Endothelial cell of umbilical vein (primary cell): Measurements from ENCODE around the gene NXPH4. TPM values are rescaled to one million over a fixed set of nuclear protein-coding genes. Genes with fewer than 3 reads are reported as not detected.

Experiments used
- BruUV-seq: library from RNA; stranded (reverse); fragments of 400-500 nt; replicated peaks from 2 replicates; lab custom pipeline; 2021; lab: Mats Ljungman, UMichigan
- CTCF ChIA-PET: fragments of 300-600, 350-600 bp; sonication (Branson Sonifier 250); formaldehyde crosslinking; loops from one replicate; lab custom pipeline; 2021; ENCODE audit warnings: antibody characterized with exemption, inconsistent platforms; lab: Charles Lee
- POLR2A ChIA-PET: fragments of 300-600, 350-600 bp; sonication (Branson Sonifier 250); formaldehyde crosslinking; loops from one replicate; lab custom pipeline; 2021; ENCODE audit warnings: antibody characterized with exemption, inconsistent platforms; lab: Charles Lee
- DNase-seq: peaks from one replicate; pipeline ENCODE4 v3.0.0-alpha.2; 2011; ENCODE audit warnings: low read depth, low spot score
- FAIRE-seq: peaks from 2 replicates; lab custom pipeline; 2011; peaks lifted over from hg19 to GRCh38; lab: Jason Lieb, UNC
- H2AFZ ChIP-seq: 2 replicates; pipeline ENCODE4 v1.6.0; 2012; ENCODE audit warnings: low read depth, low read length, control low read depth, inconsistent platforms
- H3K27ac ChIP-seq: 2 replicates; pipeline ENCODE4 v1.5.1; 2011; ENCODE audit warnings: low read depth, mild to moderate bottlenecking, control low read depth, low read length, moderate library complexity; ENCODE audit not compliant: insufficient read depth
- H3K27me3 ChIP-seq, 2 experiments: 2 replicates each; pipeline versions ENCODE4 v1.6.0 to v1.6.1; 2011; ENCODE audit warnings: low read length in 2 of 2, mixed read lengths in 1 of 2; ENCODE audit not compliant: control insufficient read depth in 2 of 2, insufficient read depth in 2 of 2
- H3K36me3 ChIP-seq, 2 experiments: 2 replicates in 1 of 2; 3 replicates in 1 of 2; pipeline ENCODE4 v1.5.1; 2011; ENCODE audit warnings: low read length in 2 of 2, mild to moderate bottlenecking in 1 of 2, moderate library complexity in 1 of 2; ENCODE audit not compliant: control insufficient read depth in 2 of 2, insufficient read depth in 2 of 2; ENCODE audit errors: extremely low read depth in 1 of 2
- H3K4me1 ChIP-seq: 3 replicates; pipeline ENCODE4 v1.5.1; 2011; ENCODE audit warnings: mild to moderate bottlenecking, low read length; ENCODE audit not compliant: control insufficient read depth, insufficient read depth; ENCODE audit errors: extremely low read depth
- H3K4me2 ChIP-seq: 2 replicates; pipeline ENCODE4 v1.6.1; 2011; ENCODE audit warnings: low read length, control low read depth, mixed read lengths; ENCODE audit not compliant: insufficient read depth
- H3K4me3 ChIP-seq, 3 experiments: fragments of 200-600 bp in 1 of 3; sonication (generic), shearing (Covaris generic) in 1 of 3; replicated peaks in 1 of 3; 2 replicates each; pipeline ENCODE4 v1.5.1; 2011 to 2016; ENCODE audit warnings: control low read depth in 3 of 3, low read length in 3 of 3, mild to moderate bottlenecking in 2 of 3, inconsistent platforms in 1 of 3, low read depth in 1 of 3, moderate library complexity in 1 of 3; ENCODE audit not compliant: insufficient read depth in 1 of 3
- H3K79me2 ChIP-seq: 2 replicates; pipeline ENCODE4 v1.6.0; 2012; ENCODE audit warnings: low read length, inconsistent platforms; ENCODE audit not compliant: control insufficient read depth, insufficient read depth
- H3K9ac ChIP-seq: replicated peaks from 2 replicates; pipeline ENCODE3; 2011; ENCODE audit warnings: low read length, control low read depth; ENCODE audit not compliant: insufficient read depth; ENCODE audit errors: extremely low read depth
- H3K9me1 ChIP-seq: replicated peaks from 3 replicates; pipeline ENCODE4 v1.6.0; 2011; ENCODE audit warnings: mild to moderate bottlenecking, low read length; ENCODE audit not compliant: control insufficient read depth, insufficient read depth; ENCODE audit errors: extremely low read depth
- H3K9me3 ChIP-seq: replicated peaks from 2 replicates; pipeline ENCODE4 v1.5.1; 2012; ENCODE audit warnings: low read length, inconsistent platforms; ENCODE audit not compliant: control insufficient read depth, insufficient read depth
- H4K20me1 ChIP-seq: replicated peaks from 2 replicates; pipeline ENCODE3; 2011; ENCODE audit warnings: mild to moderate bottlenecking, low read length; ENCODE audit not compliant: control insufficient read depth, insufficient read depth; ENCODE audit errors: extremely low read depth
- EZH2 ChIP-seq: IDR thresholded peaks from 2 replicates; pipeline ENCODE4 v1.6.1; 2012; ENCODE audit warnings: borderline replicate concordance, low read depth, mild to moderate bottlenecking, moderate library complexity, low read length, inconsistent platforms; ENCODE audit not compliant: severe bottlenecking
- FOS ChIP-seq: IDR thresholded peaks from 2 replicates; pipeline ENCODE4 v1.6.1; 2011; ENCODE audit warnings: mild to moderate bottlenecking, low read length, moderate library complexity, borderline replicate concordance; ENCODE audit not compliant: insufficient read depth
- GATA2 ChIP-seq: IDR thresholded peaks from 2 replicates; pipeline ENCODE4 v1.7.0; 2011; ENCODE audit warnings: low read depth, mild to moderate bottlenecking, moderate library complexity, mixed read lengths, low read length; ENCODE audit not compliant: insufficient read length, insufficient read depth
- JUN ChIP-seq: IDR thresholded peaks from 2 replicates; pipeline ENCODE4 v1.6.1; 2011; ENCODE audit warnings: borderline replicate concordance, low read depth; ENCODE audit not compliant: insufficient read length, insufficient read depth
- MYC ChIP-seq: IDR thresholded peaks from one replicate; pipeline ENCODE4 v1.6.1; 2011; ENCODE audit warnings: mild to moderate bottlenecking, low read depth, low read length
- POLR2A ChIP-seq: IDR thresholded peaks from 2 replicates; pipeline ENCODE4 v1.6.1; 2012; ENCODE audit warnings: low read depth, mild to moderate bottlenecking, control low read depth, low read length
- POLR2AphosphoS5 ChIP-seq: IDR thresholded peaks from 2 replicates; pipeline ENCODE4 v1.6.1; 2012; ENCODE audit warnings: low read depth, mild to moderate bottlenecking, control low read depth, low read length, moderate library complexity; ENCODE audit not compliant: insufficient read depth
- dilution Hi-C: fragments of 300-500 bp; cut with MboI; formaldehyde crosslinking; loops from one replicate; pipeline ENCODE4 v1.15.0; 2019; ENCODE audit warnings: low sequenced_read_pairs; ENCODE audit not compliant: extremely low pct_ligation_motif_present
- intact Hi-C: fragments of 100-400 bp; cut with micrococcal nuclease; formaldehyde crosslinking; loops from one replicate; pipeline ENCODE4 v1.10.0; 2022
- polyA plus RNA-seq, 4 experiments: library from polyadenylated mRNA; depleted of rRNA in 3 of 4; stranded (reverse) in 3 of 4; unstranded in 1 of 4; fragments of >200 nt; gene quantifications; 2 replicates each; pipeline versions ENCODE4 v1.2.1 to v1.2.3, GENCODE V29; 2011 to 2012; ENCODE audit warnings: missing spikeins in 1 of 4
- total RNA-seq: library from RNA; stranded (reverse); gene quantifications from 2 replicates; pipeline ENCODE4 v1.2.3, GENCODE V29; 2021
- TF ChIP-seq, protein P1 (sequence below): IDR thresholded peaks from 2 replicates; pipeline ENCODE4 v1.6.1; 2011; ENCODE audit not compliant: insufficient read depth, insufficient read length
- TF ChIP-seq, protein P2 (sequence below), 2 donors: IDR thresholded peaks; 1 replicate in 1 of 2; 2 replicates in 1 of 2; pipeline ENCODE4 v1.5.1; 2011; ENCODE audit warnings: low read length in 2 of 2, mild to moderate bottlenecking in 2 of 2, moderate library complexity in 2 of 2, control low read depth in 1 of 2, inconsistent platforms in 1 of 2, low read depth in 1 of 2; ENCODE audit not compliant: insufficient read depth in 1 of 2; ENCODE audit errors: extremely low read depth in 1 of 2

The NXPH4 gene
- total and polyA plus RNA-seq, 2 donors (not counting 3 experiments of a cell fraction or from before 2014, with no cell fraction given), result 0.07 TPM; not detected in 1

GRCh38 chr12:57235728-57236131 is 19.1 kb downstream of the NXPH4 start:
- FAIRE-seq (no peak), DNase-seq (no peak)
- dilution Hi-C loops, result no loop called here
- Histone ChIP-seq H4K20me1 (no peaks in the 10 kb centered on the region), H3K79me2 (peaks cover 12% of the 10 kb centered on the region), H2AFZ (no peak overlapping the region), H3K27me3 (peaks cover 32 to 38% of the 10 kb centered on the region in 2 experiments), H3K4me1 (peaks cover 28% of the 10 kb centered on the region), H3K4me2 (no peak overlapping the region), H3K4me3 (no peak overlapping the region), H3K36me3 (peaks cover 3 to 27% of the 10 kb centered on the region in 2 experiments), H3K27ac (no peak overlapping the region), H3K9me3 (no peaks in the 10 kb centered on the region), H3K9ac (no peak overlapping the region), H3K9me1 (no peaks in the 10 kb centered on the region)
- no peak for TF ChIP-seq EZH2
- TF ChIP-seq, protein P1, sequence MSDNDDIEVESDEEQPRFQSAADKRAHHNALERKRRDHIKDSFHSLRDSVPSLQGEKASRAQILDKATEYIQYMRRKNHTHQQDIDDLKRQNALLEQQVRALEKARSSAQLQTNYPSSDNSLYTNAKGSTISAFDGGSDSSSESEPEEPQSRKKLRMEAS, result no peak
- TF ChIP-seq MYC, result no peak
- no peak for TF ChIP-seq POLR2AphosphoS5
- TF ChIP-seq, protein P2, sequence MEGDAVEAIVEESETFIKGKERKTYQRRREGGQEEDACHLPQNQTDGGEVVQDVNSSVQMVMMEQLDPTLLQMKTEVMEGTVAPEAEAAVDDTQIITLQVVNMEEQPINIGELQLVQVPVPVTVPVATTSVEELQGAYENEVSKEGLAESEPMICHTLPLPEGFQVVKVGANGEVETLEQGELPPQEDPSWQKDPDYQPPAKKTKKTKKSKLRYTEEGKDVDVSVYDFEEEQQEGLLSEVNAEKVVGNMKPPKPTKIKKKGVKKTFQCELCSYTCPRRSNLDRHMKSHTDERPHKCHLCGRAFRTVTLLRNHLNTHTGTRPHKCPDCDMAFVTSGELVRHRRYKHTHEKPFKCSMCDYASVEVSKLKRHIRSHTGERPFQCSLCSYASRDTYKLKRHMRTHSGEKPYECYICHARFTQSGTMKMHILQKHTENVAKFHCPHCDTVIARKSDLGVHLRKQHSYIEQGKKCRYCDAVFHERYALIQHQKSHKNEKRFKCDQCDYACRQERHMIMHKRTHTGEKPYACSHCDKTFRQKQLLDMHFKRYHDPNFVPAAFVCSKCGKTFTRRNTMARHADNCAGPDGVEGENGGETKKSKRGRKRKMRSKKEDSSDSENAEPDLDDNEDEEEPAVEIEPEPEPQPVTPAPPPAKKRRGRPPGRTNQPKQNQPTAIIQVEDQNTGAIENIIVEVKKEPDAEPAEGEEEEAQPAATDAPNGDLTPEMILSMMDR (IDR thresholded peaks at IDR 0.05; ENCODE audit: extremely low read depth in 1 of 2, insufficient read depth in 1 of 2, low read depth in 1 of 2, low read length in 2 of 2), result no peak
- no peak for TF ChIP-seq FOS
- TF ChIP-seq JUN, result no peak
- no peak for TF ChIP-seq POLR2A
- no peak for TF ChIP-seq GATA2
- intact Hi-C loops, result no loop called here
- ChIA-PET CTCF (no interaction called here), POLR2A (no interaction called here)
- no TSS peak for BruUV-seq
